NCI-H1436 (cell line): ENCODE results near the gene GTSE1.

ENCODE experiments used
- DNase-seq: peaks from one replicate; lab custom pipeline; 2025; lab: John Stamatoyannopoulos, UW

GTSE1 gene

GRCh38 chr22:46273432-46274148 is 23.1 kb upstream of the GTSE1 start:
- no peak for DNase-seq

GRCh38 chr22:46274381-46274780 is 22.3 kb upstream of the GTSE1 start:
- DNase-seq = no peak

DNA sequence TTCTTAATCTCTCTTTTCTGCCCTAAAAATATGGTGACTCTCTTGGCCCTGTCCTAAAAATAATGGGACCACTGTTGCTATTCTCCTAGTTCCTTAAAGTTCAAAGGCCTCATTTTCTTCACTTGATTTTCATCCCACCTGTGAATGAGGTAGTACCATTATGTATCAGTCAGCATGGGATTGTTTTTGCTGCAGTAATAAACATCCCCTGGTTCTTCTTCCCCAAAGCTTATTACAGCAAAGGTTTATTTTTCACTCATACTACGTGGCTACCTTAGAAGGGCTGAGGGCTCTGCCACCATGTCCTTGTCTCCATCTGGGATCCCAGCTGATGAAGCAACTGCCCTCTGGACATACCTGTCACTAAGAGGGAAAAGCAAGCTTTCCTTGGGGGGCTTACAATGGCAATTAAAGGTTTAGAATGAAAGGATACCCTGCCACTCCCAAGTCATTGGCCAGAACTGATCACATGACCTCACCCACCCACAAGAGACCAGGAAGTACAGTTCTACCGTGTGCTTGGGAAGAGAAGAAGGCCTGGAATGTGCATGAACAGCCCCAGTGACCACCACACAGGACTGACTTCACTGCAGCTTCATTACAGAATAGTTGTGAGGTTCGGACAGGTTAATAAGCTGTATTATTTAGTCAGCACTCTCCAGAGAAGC is 21.1 kb upstream of the GTSE1 start:
- no peak for DNase-seq

GRCh38 chr22:46276563-46276962 is 20.1 kb upstream of the GTSE1 start:
- no peak for DNase-seq

GRCh38 chr22:46278656-46279645 is 17.7 kb upstream of the GTSE1 start:
- DNase-seq = no peak

DNA sequence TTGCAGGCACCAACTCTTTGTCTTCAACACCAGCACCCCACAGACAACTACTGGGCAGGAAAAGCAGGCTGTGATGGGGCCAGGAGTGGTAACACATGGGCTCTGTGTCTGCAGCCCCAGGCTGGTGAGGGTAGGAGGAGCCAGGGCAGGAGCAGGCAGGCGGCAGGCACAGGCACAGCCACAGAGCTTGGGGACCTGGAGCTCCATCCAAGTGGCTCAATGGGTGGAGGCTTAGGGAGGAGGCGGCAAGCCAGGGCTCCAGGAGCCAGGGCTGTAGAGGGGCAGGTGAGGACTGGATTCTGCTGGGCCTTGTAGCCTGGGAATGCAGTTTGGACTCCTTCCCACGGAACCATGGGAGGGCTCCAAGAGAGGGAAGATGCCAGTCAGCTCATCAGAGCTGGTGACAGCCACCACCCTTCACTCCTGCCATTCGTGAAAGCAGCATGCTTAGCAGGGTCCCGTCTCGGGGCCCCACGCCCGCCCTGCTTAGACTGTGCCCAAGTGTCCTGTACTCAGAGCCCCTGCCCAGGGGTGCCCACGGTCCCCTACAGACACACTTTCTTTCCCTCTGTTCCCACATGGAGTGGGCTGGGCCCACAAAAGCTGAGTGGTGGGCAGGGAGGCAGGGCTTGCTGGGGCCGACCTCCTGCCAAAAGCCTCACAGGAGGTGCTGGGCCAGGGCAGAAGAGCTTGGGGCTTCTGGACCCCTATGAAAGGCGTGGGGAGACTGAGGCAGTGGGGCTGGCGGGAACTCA is 16.4 kb upstream of the GTSE1 start:
- DNase-seq = no peak

- DNase-seq = no peak
These were observed 15.6 kb upstream of the GTSE1 start for GRCh38 chr22:46280999-46281623.

GRCh38 chr22:46281866-46282678 is 14.6 kb upstream of the GTSE1 start:
- no peak for DNase-seq

DNA sequence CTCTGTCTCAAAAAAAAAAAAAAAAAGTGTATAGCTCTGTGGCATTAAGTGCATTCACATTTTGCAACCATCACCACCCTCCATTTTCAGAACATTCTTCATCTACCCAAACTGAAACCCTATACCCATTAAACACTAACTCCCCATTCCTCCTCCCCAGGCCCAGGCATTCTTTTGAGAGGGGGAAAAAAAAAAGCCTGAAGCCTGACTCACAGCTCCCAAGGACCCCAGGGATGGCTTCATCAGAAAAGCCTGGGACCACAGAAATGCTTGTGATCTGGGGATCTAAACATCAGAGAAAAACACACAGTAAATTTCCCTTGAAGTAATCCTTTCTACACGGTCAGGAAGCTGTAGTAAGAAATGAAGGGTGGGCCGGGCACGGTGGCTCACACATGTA is 10.7 kb upstream of the GTSE1 start:
- DNase-seq = no peak

DNA sequence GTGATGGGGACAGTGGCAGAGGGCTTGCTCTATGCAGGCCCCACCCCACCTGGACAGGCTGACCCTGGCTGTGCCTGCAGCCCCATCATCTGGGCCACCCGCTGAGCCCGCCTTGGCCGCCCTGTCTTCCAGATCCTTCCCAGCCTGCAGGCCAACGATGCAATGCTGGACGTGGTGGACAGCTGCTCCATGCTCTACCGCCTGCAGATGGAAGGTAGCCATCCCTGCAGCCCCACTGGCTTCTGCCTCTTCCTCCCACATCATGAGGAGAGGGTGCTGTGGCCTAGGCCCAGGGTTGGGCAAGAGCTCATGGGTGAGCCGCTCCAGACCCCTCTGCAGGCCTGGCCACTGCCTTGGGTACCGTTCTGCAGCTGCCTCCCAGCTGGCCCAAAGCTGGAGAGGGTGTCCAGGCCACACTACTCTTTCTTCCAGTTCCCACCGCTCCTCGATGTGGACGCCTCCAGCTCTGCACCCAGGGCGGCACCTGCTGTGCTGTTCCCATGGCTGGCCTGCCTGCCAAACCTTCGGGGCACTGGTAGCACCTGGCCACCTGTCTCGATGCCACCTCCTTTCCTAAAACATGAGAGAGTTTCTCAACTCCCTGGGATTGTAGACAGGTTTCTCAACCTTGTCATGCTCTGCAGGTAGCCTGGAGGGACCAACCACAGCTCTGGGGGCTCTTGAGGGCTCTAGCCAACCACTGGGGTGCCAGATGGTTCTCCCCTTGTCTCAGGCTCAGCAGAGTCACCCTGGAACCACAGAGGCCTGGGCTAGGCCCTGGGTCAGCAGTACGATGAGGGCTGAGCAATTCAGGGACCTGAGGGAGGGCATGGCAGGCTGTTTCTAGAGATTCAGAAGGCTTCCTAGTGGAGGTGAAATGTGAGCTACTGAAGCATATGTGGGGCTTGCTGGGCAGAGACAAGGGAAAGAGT is 9.5 kb upstream of the GTSE1 start:
- no peak for DNase-seq

- no peak for DNase-seq
These were observed 8.6 kb upstream of the GTSE1 start for GRCh38 chr22:46287873-46288751.

DNA sequence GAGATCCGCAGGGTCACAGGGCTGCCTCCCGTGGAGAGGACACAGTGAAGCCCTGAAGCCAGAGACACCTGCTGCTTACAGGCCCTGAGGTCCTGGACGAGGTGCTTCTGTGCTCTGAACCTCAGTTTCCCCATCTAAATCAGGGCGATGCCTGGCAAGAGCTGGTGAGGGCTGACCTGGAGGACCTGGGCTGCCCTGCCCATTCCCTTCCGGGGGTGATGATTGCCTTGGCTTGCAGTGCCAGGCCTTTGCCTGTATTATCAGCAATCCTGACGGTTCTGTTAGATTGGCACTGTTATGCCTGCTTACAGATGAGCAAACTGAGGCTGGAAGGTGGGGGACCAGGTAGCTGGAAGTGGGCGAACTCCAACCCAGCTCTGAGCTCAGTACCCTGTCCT is 7.8 kb upstream of the GTSE1 start:
- DNase-seq = no peak

GRCh38 chr22:46289244-46289891 is 7.3 kb upstream of the GTSE1 start:
- no peak for DNase-seq

DNA sequence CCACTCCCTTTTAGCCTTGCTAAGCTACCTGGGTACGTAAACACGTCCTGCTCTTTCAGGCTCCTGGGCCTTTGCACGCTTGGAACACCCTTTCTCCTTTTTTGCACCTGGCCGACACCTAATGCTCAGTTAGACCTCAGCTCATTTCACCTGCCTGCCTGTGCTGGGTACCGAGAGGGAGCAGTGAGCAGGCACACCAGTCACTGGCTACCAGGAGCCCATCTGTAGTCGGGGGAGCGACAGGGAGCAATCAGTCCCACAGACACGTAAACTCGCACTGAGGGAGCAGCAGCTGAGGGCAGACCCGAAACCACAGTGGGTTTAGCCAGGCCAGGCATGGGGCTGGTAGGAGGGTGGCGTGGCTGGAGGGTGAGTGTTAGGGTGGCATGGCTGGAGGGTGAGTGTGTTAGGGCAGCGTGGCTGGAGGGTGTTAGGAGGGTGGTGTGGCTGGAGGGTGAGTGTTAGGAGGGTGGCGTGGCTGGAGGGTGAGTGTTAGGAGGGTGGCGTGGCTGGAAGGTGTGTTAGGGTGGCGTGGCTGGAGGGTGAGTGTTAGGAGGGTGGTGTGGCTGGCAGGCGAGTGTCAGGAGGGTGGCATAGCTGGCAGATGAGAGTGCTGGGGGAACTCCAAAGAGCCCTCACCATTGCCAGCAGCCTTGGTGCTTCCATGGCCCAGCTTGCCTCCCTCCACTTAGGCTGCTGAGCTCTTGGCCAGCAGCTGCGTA is 6.4 kb upstream of the GTSE1 start:
- no peak for DNase-seq

DNA sequence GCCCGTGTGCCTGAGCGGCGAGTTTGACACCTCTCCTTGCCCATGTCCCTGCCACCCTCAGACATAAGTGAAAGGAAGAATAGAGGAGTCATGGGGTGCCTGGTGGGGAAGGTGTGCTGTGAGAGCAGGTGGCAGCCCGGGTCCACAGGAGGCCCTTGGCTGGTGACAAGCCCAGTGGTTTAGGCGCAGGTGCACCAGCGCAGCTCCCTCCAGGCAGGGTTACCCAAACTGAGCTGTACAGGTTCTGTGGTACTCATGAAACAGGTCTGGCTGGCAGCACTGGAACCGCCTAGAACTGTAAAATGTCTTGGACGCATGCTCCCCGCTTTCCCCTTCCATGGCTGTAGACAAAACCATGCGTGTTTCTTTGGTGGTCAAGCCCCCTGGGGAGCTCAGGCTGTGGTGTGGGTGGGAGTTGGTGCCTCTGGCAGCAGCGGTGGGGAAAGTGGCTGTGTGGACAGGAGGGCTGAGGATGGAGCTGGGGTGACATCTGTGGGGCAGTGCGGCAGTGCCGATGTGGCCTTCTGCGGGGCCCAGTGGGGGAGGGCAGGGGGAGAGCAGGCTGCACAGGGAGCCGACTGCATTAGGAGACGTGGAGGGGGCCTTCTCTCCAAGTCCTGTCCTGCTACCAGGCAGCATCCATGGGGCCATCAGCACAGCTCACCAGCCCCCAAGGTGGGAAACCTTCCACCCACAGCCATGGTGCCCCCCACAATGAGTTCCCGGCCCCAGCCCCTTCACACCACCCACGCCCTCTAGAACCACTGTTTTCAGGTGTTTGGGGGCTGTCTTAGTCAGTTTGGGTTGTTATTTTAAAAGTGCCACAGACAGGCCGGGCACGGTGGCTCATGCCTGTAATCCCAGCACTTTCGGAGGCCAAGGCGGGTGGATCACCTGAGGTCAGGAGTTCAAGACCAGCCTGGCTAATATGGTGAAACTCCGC is 5.6 kb upstream of the GTSE1 start:
- DNase-seq = no peak

DNA sequence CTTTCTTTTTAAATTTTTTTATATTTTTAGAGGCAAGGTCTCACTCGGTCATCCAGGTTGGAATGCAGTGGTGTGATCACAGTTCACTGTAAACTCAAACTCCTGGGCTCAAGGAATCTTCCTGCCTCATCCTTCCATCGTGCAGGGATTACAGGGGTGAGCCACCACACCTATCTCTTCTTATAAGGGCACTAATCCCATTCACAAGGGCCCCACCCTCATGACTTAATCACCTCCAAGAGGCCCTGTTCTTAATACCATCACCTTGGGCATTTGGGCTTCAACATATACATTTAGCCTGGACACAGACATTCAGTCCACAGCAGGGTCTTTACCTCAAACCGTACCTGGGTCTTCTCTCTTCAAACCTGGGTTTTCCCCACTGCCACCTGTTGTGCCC is 4.5 kb upstream of the GTSE1 start:
- DNase-seq = no peak
